RWPE1 (cell line): ENCODE measurements around the gene BLACAT1.

Experiments
- CTCF ChIA-PET: fragments of 350-600 bp; sonication (Branson Sonifier 250); formaldehyde crosslinking; extraction: SDS; loops from one replicate; lab custom pipeline; 2021; lab: Yijun Ruan, JAX
- POLR2A ChIA-PET: fragments of 400-600 bp; formaldehyde crosslinking; extraction: SDS; loops from one replicate; lab custom pipeline; 2020; ENCODE audit warnings: antibody characterized with exemption; ENCODE audit not compliant: low non-redundant PET; lab: Yijun Ruan, JAX
- DNase-seq: peaks from one replicate; pipeline ENCODE4 v3.0.0; 2012; ENCODE audit warnings: low spot score
- H3K27ac ChIP-seq: fragments of 450-650 bp; 2 replicates; pipeline ENCODE4 v1.5.1; 2017
- TF ChIP-seq, protein P1 (sequence below): fragments of 450-650 bp; conservative IDR thresholded peaks from 2 replicates; pipeline ENCODE4 v1.5.1; 2017; ENCODE audit warnings: low read depth, mild to moderate bottlenecking

Gene BLACAT1

DNA sequence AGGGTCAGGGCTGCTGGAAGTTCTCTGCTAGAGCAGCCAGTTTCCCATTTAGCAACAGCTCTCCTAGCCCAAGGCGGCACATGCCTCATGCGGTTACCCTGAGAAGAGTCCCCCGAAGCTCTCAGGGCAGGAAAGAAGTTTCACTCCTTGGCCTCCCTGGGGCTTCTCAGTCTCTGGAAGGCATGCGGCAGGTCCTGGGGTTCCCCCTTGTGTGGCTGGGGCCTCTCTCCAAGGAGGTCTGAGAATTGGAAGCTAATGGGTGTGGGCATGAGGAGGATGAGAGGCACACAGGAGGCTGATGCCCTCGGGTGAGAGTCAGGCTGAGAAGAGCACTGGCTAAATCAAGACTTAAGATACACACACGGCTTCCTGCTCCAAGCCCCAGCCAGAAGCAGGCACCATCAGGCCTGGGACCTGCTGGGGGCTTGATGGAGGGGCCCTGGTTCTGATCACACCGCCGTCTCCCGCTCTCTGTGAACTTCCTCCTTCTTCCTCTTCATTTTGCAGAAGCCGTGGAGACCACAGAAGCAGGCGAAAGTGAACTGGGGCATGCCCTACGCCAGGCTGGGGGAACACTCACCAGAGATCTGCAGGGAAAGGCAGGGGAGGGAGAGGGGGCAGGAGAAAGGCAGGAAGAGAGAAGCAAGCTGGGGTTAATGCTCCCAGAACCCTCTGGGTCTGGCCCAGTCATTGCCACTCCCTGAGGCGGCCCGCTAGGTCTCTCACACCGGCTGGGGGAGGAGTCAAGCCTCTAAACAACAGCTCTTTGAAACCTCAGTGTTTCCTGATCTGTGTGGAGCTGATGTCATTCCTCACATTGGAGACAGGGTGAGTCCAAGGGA lies 15.1 kb downstream of the BLACAT1 start:
- DNase-seq: peak; percentile 95
- TF ChIP-seq, protein P1, sequence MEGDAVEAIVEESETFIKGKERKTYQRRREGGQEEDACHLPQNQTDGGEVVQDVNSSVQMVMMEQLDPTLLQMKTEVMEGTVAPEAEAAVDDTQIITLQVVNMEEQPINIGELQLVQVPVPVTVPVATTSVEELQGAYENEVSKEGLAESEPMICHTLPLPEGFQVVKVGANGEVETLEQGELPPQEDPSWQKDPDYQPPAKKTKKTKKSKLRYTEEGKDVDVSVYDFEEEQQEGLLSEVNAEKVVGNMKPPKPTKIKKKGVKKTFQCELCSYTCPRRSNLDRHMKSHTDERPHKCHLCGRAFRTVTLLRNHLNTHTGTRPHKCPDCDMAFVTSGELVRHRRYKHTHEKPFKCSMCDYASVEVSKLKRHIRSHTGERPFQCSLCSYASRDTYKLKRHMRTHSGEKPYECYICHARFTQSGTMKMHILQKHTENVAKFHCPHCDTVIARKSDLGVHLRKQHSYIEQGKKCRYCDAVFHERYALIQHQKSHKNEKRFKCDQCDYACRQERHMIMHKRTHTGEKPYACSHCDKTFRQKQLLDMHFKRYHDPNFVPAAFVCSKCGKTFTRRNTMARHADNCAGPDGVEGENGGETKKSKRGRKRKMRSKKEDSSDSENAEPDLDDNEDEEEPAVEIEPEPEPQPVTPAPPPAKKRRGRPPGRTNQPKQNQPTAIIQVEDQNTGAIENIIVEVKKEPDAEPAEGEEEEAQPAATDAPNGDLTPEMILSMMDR: no peak
- CTCF ChIA-PET: interaction anchor here (0.5 to 3.8 kb wide), 13 partner anchors 9 to 185 kb away, joined by 3 to 40 read pairs (median 4); no protein-coding TSS in a partner anchor
- peak overlapping the region; percentile 85 for H3K27ac ChIP-seq
- POLR2A ChIA-PET: no interaction called here

- TF ChIP-seq, protein P1: no peak
- DNase-seq: no peak
- POLR2A ChIA-PET: interaction anchor here (0.7 kb wide), 1 partner anchor 9 kb away, joined by 4 read pairs; no protein-coding TSS in a partner anchor
- CTCF ChIA-PET: interaction anchor here (1.2 to 3.8 kb wide), 4 partner anchors 10 to 46 kb away, joined by 4 to 40 read pairs (median 18); no protein-coding TSS in a partner anchor
- H3K27ac ChIP-seq: peak overlapping the region; percentile 85
These were observed 15.7 kb downstream of the BLACAT1 start for GRCh38 chr1:205440121-205440475.

GRCh38 chr1:205438213-205439158 lies 17.4 kb downstream of the BLACAT1 start:
- ChIA-PET POLR2A (interaction anchor here (1.0 kb wide), 1 partner anchor 11 kb away, joined by 6 read pairs; no protein-coding TSS in a partner anchor), CTCF (interaction anchor here (0.5 to 3.8 kb wide), 21 partner anchors 7 to 1768 kb away, joined by 3 to 40 read pairs (median 5); no protein-coding TSS in a partner anchor)
- TF ChIP-seq, protein P1: peak; percentile 77
- peak; percentile 94 for DNase-seq
- H3K27ac ChIP-seq: peak overlapping the region; percentile 85

DNA sequence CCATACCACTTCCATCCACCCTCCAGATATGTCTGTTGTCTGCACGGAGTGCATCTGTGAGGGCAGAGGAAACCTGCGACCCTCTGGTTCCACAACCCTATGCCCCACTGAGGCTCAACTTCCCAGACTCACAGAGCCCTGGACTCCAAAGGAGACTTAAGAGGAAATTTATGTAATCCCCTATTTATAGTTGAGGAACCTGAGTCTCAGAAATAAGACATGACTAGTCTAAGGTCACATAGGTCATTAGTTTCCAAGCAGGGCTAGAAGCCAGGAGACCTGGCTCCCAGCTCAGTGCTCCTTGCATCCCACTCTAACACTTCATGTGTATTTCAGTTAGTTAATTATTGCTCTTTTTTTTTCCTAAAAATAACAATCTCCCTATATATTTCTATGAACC lies 18.3 kb downstream of the BLACAT1 start:
- ChIA-PET CTCF (interaction anchor here (1.6 to 3.4 kb wide), 2 partner anchors 25 to 48 kb away, joined by 4 to 40 read pairs; no protein-coding TSS in a partner anchor), POLR2A (interaction anchor here (0.5 kb wide), 1 partner anchor 219 kb away, joined by 3 read pairs; no protein-coding TSS in a partner anchor)
- DNase-seq: no peak
- H3K27ac ChIP-seq: no peak overlapping the region
- TF ChIP-seq, protein P1: no peak

GRCh38 chr1:205436776-205437410 lies 19.0 kb downstream of the BLACAT1 start:
- no peak overlapping the region for H3K27ac ChIP-seq
- DNase-seq: no peak
- TF ChIP-seq, protein P1: no peak
- POLR2A ChIA-PET: no interaction called here
- CTCF ChIA-PET: interaction anchor here (3.0 to 3.4 kb wide), 2 partner anchors 48 to 49 kb away, joined by 11 to 40 read pairs; no protein-coding TSS in a partner anchor
